H1 (cell line): Measurements from ENCODE around the gene TMX3. TPM values are rescaled to one million over a fixed set of nuclear protein-coding genes. Genes with fewer than 3 reads are reported as not detected.

ENCODE experiments used
- CTCF ChIA-PET: fragments of 300-600 bp; sonication (Branson Sonifier 250); formaldehyde crosslinking; loops from one replicate; lab custom pipeline; 2021; ENCODE audit not compliant: partially characterized antibody; lab: Charles Lee
- POLR2A ChIA-PET: fragments of 300-600 bp; sonication (Branson Sonifier 250); formaldehyde crosslinking; loops from one replicate; lab custom pipeline; 2021; ENCODE audit warnings: inconsistent platforms; ENCODE audit not compliant: partially characterized antibody; lab: Charles Lee
- DNase-seq, 2 experiments: peaks; one replicate each; pipeline versions ENCODE4 v3.0.0 to v3.0.0-alpha.2; 2010 to 2022; ENCODE audit warnings: low spot score in 2 of 2, low read depth in 1 of 2, mixed read lengths in 1 of 2
- FAIRE-seq: peaks from 2 replicates; lab custom pipeline; 2011; peaks lifted over from hg19 to GRCh38; lab: Jason Lieb, UNC
- H2AFZ ChIP-seq: 2 replicates; pipeline ENCODE4 v1.8.1; 2012; ENCODE audit warnings: low read length, inconsistent platforms
- H2AK5ac ChIP-seq: 2 replicates; pipeline ENCODE4 v1.6.1; 2013; ENCODE audit warnings: low read depth, low read length
- H2BK120ac ChIP-seq: replicated peaks from 2 replicates; pipeline ENCODE3; 2013; ENCODE audit warnings: low read depth, low read length, inconsistent platforms
- H2BK12ac ChIP-seq: 2 replicates; pipeline ENCODE4 v1.6.1; 2013; ENCODE audit warnings: low read depth, low read length
- H2BK15ac ChIP-seq: 2 replicates; pipeline ENCODE4 v1.6.1; 2013; ENCODE audit warnings: low read length
- H2BK20ac ChIP-seq: 2 replicates; pipeline ENCODE4 v1.6.1; 2013; ENCODE audit warnings: low read length
- H2BK5ac ChIP-seq: 2 replicates; pipeline ENCODE4 v1.6.1; 2013; ENCODE audit warnings: low read depth, low read length
- H3K14ac ChIP-seq: 2 replicates; pipeline ENCODE4 v1.6.1; 2013; ENCODE audit warnings: inconsistent platforms; ENCODE audit not compliant: insufficient read length
- H3K18ac ChIP-seq: 2 replicates; pipeline ENCODE4 v1.6.1; 2013; ENCODE audit warnings: low read length; ENCODE audit errors: extremely low read depth
- H3K23ac ChIP-seq: 2 replicates; pipeline ENCODE4 v1.6.1; 2013; ENCODE audit warnings: inconsistent platforms; ENCODE audit not compliant: insufficient read length
- H3K23me2 ChIP-seq: 2 replicates; pipeline ENCODE4 v1.6.1; 2013; ENCODE audit warnings: low read depth, low read length
- H3K27ac ChIP-seq: 2 replicates; pipeline ENCODE4 v1.6.1; 2011; ENCODE audit warnings: low read depth, low read length, inconsistent platforms
- H3K27me3 ChIP-seq, 4 experiments: replicated peaks in 1 of 4; 1 replicate in 1 of 4; 2 replicates in 3 of 4; pipeline versions ENCODE4 v1.6.1 to v1.8.1; 2011 to 2013; ENCODE audit warnings: low read length in 3 of 4, mild to moderate bottlenecking in 3 of 4, inconsistent platforms in 2 of 4, mixed read lengths in 2 of 4, moderate library complexity in 1 of 4; ENCODE audit not compliant: control insufficient read depth in 3 of 4, insufficient read depth in 3 of 4; ENCODE audit errors: extremely low read depth in 1 of 4
- H3K36me3 ChIP-seq, 4 experiments: 2 replicates each; pipeline versions ENCODE4 v1.6.1 to v1.8.1; 2011 to 2013; ENCODE audit warnings: mild to moderate bottlenecking in 4 of 4, low read length in 3 of 4, moderate library complexity in 2 of 4, control low read depth in 1 of 4, inconsistent platforms in 1 of 4; ENCODE audit not compliant: insufficient read depth in 4 of 4, control insufficient read depth in 2 of 4
- H3K4ac ChIP-seq: replicated peaks from 2 replicates; pipeline ENCODE3; 2013; ENCODE audit warnings: low read length, low read depth, mixed read lengths, inconsistent platforms; ENCODE audit not compliant: insufficient read length
- H3K4me1 ChIP-seq, 4 experiments: replicated peaks in 1 of 4; 1 replicate in 1 of 4; 2 replicates in 3 of 4; pipeline versions ENCODE4 v1.6.1 to v1.8.1; 2011 to 2013; ENCODE audit warnings: low read length in 3 of 4, inconsistent platforms in 2 of 4, mixed read lengths in 1 of 4; ENCODE audit not compliant: insufficient read depth in 4 of 4, control insufficient read depth in 3 of 4
- H3K4me2 ChIP-seq, 2 experiments: 2 replicates each; pipeline versions ENCODE4 v1.6.1 to v1.8.1; 2011 to 2013; ENCODE audit warnings: low read depth in 2 of 2, low read length in 2 of 2, control low read depth in 1 of 2, inconsistent platforms in 1 of 2, mild to moderate bottlenecking in 1 of 2; ENCODE audit not compliant: insufficient read depth in 1 of 2
- H3K4me3 ChIP-seq, 4 experiments: fragments of 200-600, 300-600 bp in 1 of 4; sonication (generic), shearing (Covaris generic), sonication (Bioruptor Twin) in 1 of 4; 2 replicates each; pipeline versions ENCODE4 v1.5.1 to v1.8.1; 2011 to 2016; ENCODE audit warnings: low read length in 4 of 4, low read depth in 3 of 4, control low read depth in 2 of 4, inconsistent platforms in 2 of 4, mild to moderate bottlenecking in 2 of 4, mixed read lengths in 1 of 4, moderate library complexity in 1 of 4; ENCODE audit not compliant: insufficient read depth in 2 of 4; ENCODE audit errors: extremely low read depth in 1 of 4
- H3K56ac ChIP-seq: replicated peaks from 2 replicates; pipeline ENCODE3; 2013; ENCODE audit warnings: low read depth, mild to moderate bottlenecking, mixed read lengths, low read length, inconsistent platforms; ENCODE audit not compliant: insufficient read length
- H3K79me1 ChIP-seq: 2 replicates; pipeline ENCODE4 v1.6.1; 2013; ENCODE audit warnings: low read depth, low read length, control low read depth
- H3K79me2 ChIP-seq, 2 experiments: 2 replicates each; pipeline versions ENCODE4 v1.6.1 to v1.8.1; 2012 to 2013; ENCODE audit warnings: low read length in 2 of 2, mild to moderate bottlenecking in 2 of 2, inconsistent platforms in 1 of 2; ENCODE audit not compliant: insufficient read depth in 2 of 2, control insufficient read depth in 1 of 2
- H3K9ac ChIP-seq, 4 experiments: replicated peaks in 1 of 4; 1 replicate in 1 of 4; 2 replicates in 3 of 4; pipeline versions ENCODE4 v1.6.1 to v1.8.1; 2011 to 2013; ENCODE audit warnings: low read depth in 3 of 4, low read length in 3 of 4, control low read depth in 2 of 4, mild to moderate bottlenecking in 2 of 4, moderate library complexity in 2 of 4, inconsistent platforms in 1 of 4; ENCODE audit errors: extremely low read depth in 1 of 4
- H3K9me3 ChIP-seq, 2 experiments: 2 replicates each; pipeline versions ENCODE4 v1.6.1 to v1.8.1; 2012 to 2013; ENCODE audit warnings: mild to moderate bottlenecking in 2 of 2, moderate library complexity in 2 of 2, control low read depth in 1 of 2, inconsistent platforms in 1 of 2, low read depth in 1 of 2, low read length in 1 of 2, mixed read lengths in 1 of 2; ENCODE audit not compliant: insufficient read depth in 2 of 2
- H4K20me1 ChIP-seq, 2 experiments: replicated peaks in 1 of 2; 2 replicates each; pipeline versions ENCODE3 to v1.8.1; 2011 to 2013; ENCODE audit warnings: inconsistent platforms in 2 of 2, low read length in 2 of 2, mild to moderate bottlenecking in 1 of 2; ENCODE audit not compliant: insufficient read depth in 2 of 2, control insufficient read depth in 1 of 2
- H4K5ac ChIP-seq: 2 replicates; pipeline ENCODE4 v1.6.1; 2013; ENCODE audit warnings: low read length, low read depth, mixed read lengths, inconsistent platforms; ENCODE audit not compliant: insufficient read length
- H4K8ac ChIP-seq: 2 replicates; pipeline ENCODE4 v1.8.0; 2013; ENCODE audit warnings: mild to moderate bottlenecking, moderate library complexity, low read length, inconsistent platforms; ENCODE audit not compliant: insufficient read depth; ENCODE audit errors: extremely low read depth
- H4K91ac ChIP-seq: replicated peaks from 2 replicates; pipeline ENCODE3; 2013; ENCODE audit warnings: low read length, mixed read lengths, inconsistent platforms; ENCODE audit not compliant: insufficient read length
- ASH2L ChIP-seq: fragments of 200-600, 300-600 bp; sonication (generic); IDR thresholded peaks from one replicate; pipeline ENCODE4 v1.7.1; 2017; ENCODE audit warnings: low read length
- ATF3 ChIP-seq: IDR thresholded peaks from 2 replicates; pipeline ENCODE4 v1.6.1; 2011; ENCODE audit warnings: low read depth, mild to moderate bottlenecking, low read length; ENCODE audit not compliant: insufficient read depth
- CEBPB ChIP-seq: IDR thresholded peaks from 2 replicates; pipeline ENCODE4 v1.6.1; 2012; ENCODE audit warnings: low read depth, low read length
- CHD2 ChIP-seq: IDR thresholded peaks from 2 replicates; pipeline ENCODE4 v1.6.1; 2012; ENCODE audit warnings: low read length, improper control_type of control experiment
- CTBP2 ChIP-seq: IDR thresholded peaks from 2 replicates; pipeline ENCODE4 v1.7.0; 2011; ENCODE audit warnings: borderline replicate concordance, mild to moderate bottlenecking, moderate library complexity, mixed read lengths, low read length; ENCODE audit not compliant: insufficient read depth, insufficient read length
- EGR1 ChIP-seq: IDR thresholded peaks from 2 replicates; pipeline ENCODE4 v1.6.1; 2011; ENCODE audit warnings: low read depth, low read length, borderline replicate concordance
- JUN ChIP-seq: IDR thresholded peaks from 2 replicates; pipeline ENCODE4 v1.6.1; 2011; ENCODE audit warnings: low read depth, mild to moderate bottlenecking, improper control_type of control experiment, low read length
- KDM5A ChIP-seq: fragments of 200-600 bp; IDR thresholded peaks from 2 replicates; pipeline ENCODE4 v1.7.1; 2012; ENCODE audit warnings: mild to moderate bottlenecking, low read length, inconsistent platforms, mixed read lengths
- NANOG ChIP-seq: IDR thresholded peaks from 2 replicates; pipeline ENCODE4 v1.6.1; 2011; ENCODE audit warnings: low read length, low read depth, mild to moderate bottlenecking, inconsistent platforms; ENCODE audit not compliant: insufficient read depth, poor library complexity, severe bottlenecking
- NRF1 ChIP-seq: IDR thresholded peaks from 2 replicates; pipeline ENCODE4 v1.6.1; 2011; ENCODE audit warnings: mild to moderate bottlenecking, low read depth, low read length, improper control_type of control experiment
- PHF8 ChIP-seq: fragments of 200-600 bp; sonication (generic); conservative IDR thresholded peaks from 2 replicates; pipeline ENCODE4 v1.7.1; 2012; ENCODE audit warnings: low read depth, mild to moderate bottlenecking, inconsistent platforms, low read length, moderate library complexity
- RAD21 ChIP-seq, 2 experiments: IDR thresholded peaks in 1 of 2; conservative IDR thresholded peaks in 1 of 2; 2 replicates each; pipeline ENCODE4 v1.6.1; 2011; ENCODE audit warnings: low read depth in 2 of 2, low read length in 2 of 2, improper control_type of control experiment in 1 of 2, inconsistent platforms in 1 of 2, mild to moderate bottlenecking in 1 of 2, moderate library complexity in 1 of 2
- SIRT6 ChIP-seq: IDR thresholded peaks from one replicate; pipeline ENCODE4 v1.7.1; 2012; ENCODE audit warnings: low read length, inconsistent platforms
- SP2 ChIP-seq: IDR thresholded peaks from 2 replicates; pipeline ENCODE4 v1.6.1; 2012; ENCODE audit warnings: mild to moderate bottlenecking, low read length, inconsistent platforms
- SP4 ChIP-seq: IDR thresholded peaks from 2 replicates; pipeline ENCODE4 v1.6.1; 2012; ENCODE audit warnings: low read length, inconsistent platforms
- WGBS, 2 experiments: shearing (Covaris generic) in 1 of 2; methylation state at CpG; one replicate each; pipeline versions ENCODE4 v1.1.6 to v1.1.7; 2013 to 2015; ENCODE audit warnings: low lambda C conversion rate in 2 of 2, mixed read lengths in 2 of 2, inconsistent platforms in 1 of 2, low coverage in 1 of 2, missing lambda C conversion rate in 1 of 2; ENCODE audit not compliant: insufficient replicate concordance in 2 of 2, insufficient coverage in 1 of 2, insufficient read length in 1 of 2; ENCODE audit errors: extremely low coverage in 1 of 2, missing lambda C conversion rate in 1 of 2; 5-methylcytosine and 5-hydroxymethylcytosine counted together
- polyA plus RNA-seq, 7 experiments: library from polyadenylated mRNA; depleted of rRNA in 3 of 7; stranded (reverse) in 5 of 7; unstranded in 2 of 7; fragments of >200 nt in 5 of 7; fragments of 200-250 nt in 2 of 7; gene quantifications; 1 replicate in 5 of 7; 2 replicates in 1 of 7; 4 replicates in 1 of 7; pipeline versions ENCODE4 v1.2.1 to v1.2.3, GENCODE V29; 2011 to 2013; ENCODE audit warnings: missing spikeins in 2 of 7, mixed read lengths in 2 of 7
- total RNA-seq: library from RNA; stranded (reverse); fragmentation: NEBNext Ultra II Directional; extraction: Animal tissue kit (Norgen Biotek cat#: 25700); gene quantifications from 2 replicates; pipeline ENCODE4 v1.2.1, GENCODE V29; 2021

TMX3 gene
- total and polyA plus RNA-seq, 2 of the 8 experiments (the other 6 are each of a cell fraction or from before 2014, with no cell fraction given): 12.6 to 29.0 TPM

GRCh38 chr18:68722821-68723220, 7.9 kb upstream of the TMX3 start:
- DNase-seq (no peak), FAIRE-seq (no peak)
- Histone ChIP-seq H2BK120ac (no peak overlapping the region), H3K14ac (no peak overlapping the region), H2BK15ac (no peak overlapping the region), H3K27me3 (no peaks in the 10 kb centered on the region), H3K4me1 (peaks cover 0 to 3% (median 0%) of the 10 kb centered on the region in 4 experiments; a peak in 3 of 7 replicates), H3K23ac (no peak overlapping the region), H3K9ac (no peak overlapping the region), H4K20me1 (no peaks in the 10 kb centered on the region), H2BK5ac (no peak overlapping the region), H3K4me3 (no peak overlapping the region), H3K9me3 (no peaks in the 10 kb centered on the region), H4K5ac (no peak overlapping the region), H4K8ac (no peak overlapping the region), H2AFZ (no peak overlapping the region), H3K79me1 (no peaks in the 10 kb centered on the region), H3K56ac (no peak overlapping the region), H2BK12ac (no peak overlapping the region), H3K4ac (no peak overlapping the region), H3K27ac (no peak overlapping the region), H3K36me3 (no peaks in the 10 kb centered on the region), H2BK20ac (no peak overlapping the region), H3K23me2 (no peaks in the 10 kb centered on the region), H3K79me2 (no peaks in the 10 kb centered on the region), H3K4me2 (no peak overlapping the region), H3K18ac (no peak overlapping the region), H4K91ac (no peak overlapping the region), H2AK5ac (no peak overlapping the region)
- CTCF ChIA-PET: no interaction called here
- 100% methylated on average over 1 of the region's 1 CpG; no CpG with 5 or more reads in 1 of the 2 experiments for WGBS, 2 experiments
- POLR2A ChIA-PET: no interaction called here
- TF ChIP-seq CTBP2 (no peak), SP4 (no peak), SP2 (no peak), SIRT6 (no peak), ASH2L (no peak), JUN (no peak), ATF3 (no peak), KDM5A (no peak), EGR1 (no peak), CHD2 (no peak), CEBPB (no peak), RAD21 (IDR thresholded peaks at IDR 0.05 in 1 of 2, conservative IDR thresholded peaks at IDR 0.05 in 1 of 2; ENCODE audit: low read depth in 2 of 2, low read length in 2 of 2) (no peak), NANOG (no peak), NRF1 (no peak), PHF8 (no peak)
